ENCODE results near the gene DNASE1L3.
A peak's percentile ranks its signal among the peaks of the same experiment; 100 is the strongest.

Gene DNASE1L3

GRCh38 chr3:58177747-58178527, 32.8 kb downstream of the DNASE1L3 start:
- peak; percentile 80 for DNase-seq (ENCODE audit: low read depth)

GRCh38 chr3:58176827-58177489, 33.8 kb downstream of the DNASE1L3 start:
- peak; percentile 21 for DNase-seq (ENCODE audit: low read depth)

- DNase-seq (ENCODE audit: low read depth), result no peak
Observed at GRCh38 chr3:58176185-58176530, 34.6 kb downstream of the DNASE1L3 start.

GRCh38 chr3:58175437-58176184, 35.2 kb downstream of the DNASE1L3 start:
- DNase-seq (ENCODE audit: low read depth), result peak; percentile 38

- DNase-seq (ENCODE audit: low read depth), result no peak
Observed at GRCh38 chr3:58175187-58175436, 35.7 kb downstream of the DNASE1L3 start.

- peak; percentile 36 for DNase-seq (ENCODE audit: low read depth)
Observed at GRCh38 chr3:58173669-58174398, 36.9 kb downstream of the DNASE1L3 start.

- DNase-seq (ENCODE audit: low read depth), result no peak
Observed at GRCh38 chr3:58173029-58173668, 37.6 kb downstream of the DNASE1L3 start.

- no peak for DNase-seq (ENCODE audit: low read depth)
Observed at GRCh38 chr3:58171126-58171525, 39.6 kb downstream of the DNASE1L3 start.

- no peak for DNase-seq (ENCODE audit: low read depth)
Observed at GRCh38 chr3:58170376-58170775, 40.4 kb downstream of the DNASE1L3 start.

- DNase-seq (ENCODE audit: low read depth), result no peak
Observed at GRCh38 chr3:58169371-58169770, 41.4 kb downstream of the DNASE1L3 start.

GRCh38 chr3:58168498-58168897, 42.3 kb downstream of the DNASE1L3 start:
- no peak for DNase-seq (ENCODE audit: low read depth)

GRCh38 chr3:58167431-58168351, 43.1 kb downstream of the DNASE1L3 start:
- peak; percentile 73 for DNase-seq (ENCODE audit: low read depth)

- DNase-seq (ENCODE audit: low read depth), result peak; percentile 41
Observed at GRCh38 chr3:58164906-58165821, 45.6 kb downstream of the DNASE1L3 start.

- peak; percentile 37 for DNase-seq (ENCODE audit: low read depth)
Observed at GRCh38 chr3:58164199-58164879, 46.4 kb downstream of the DNASE1L3 start.

- peak; percentile 25 for DNase-seq (ENCODE audit: low read depth)
Observed at GRCh38 chr3:58163234-58163633, 47.5 kb downstream of the DNASE1L3 start.

- DNase-seq (ENCODE audit: low read depth), result peak; percentile 94
Observed at GRCh38 chr3:58161435-58162398, 49.1 kb downstream of the DNASE1L3 start.

GRCh38 chr3:58160399-58160798, 50.4 kb downstream of the DNASE1L3 start:
- no peak for DNase-seq (ENCODE audit: low read depth)
